GDM1 (cell line): Measurements from ENCODE around the gene TMC2.
"Not testable (repeated sequence)": the region's sequence is repeated elsewhere in the genome, so short reads cannot be mapped to it uniquely, and the experiment has no call there.

Source experiments
- DNase-seq: peaks from one replicate; lab custom pipeline; 2025; lab: John Stamatoyannopoulos, UW

TMC2 gene

GRCh38 chr20:2524709-2525506 lies 11.5 kb upstream of the TMC2 start:
- no peak for DNase-seq

DNA sequence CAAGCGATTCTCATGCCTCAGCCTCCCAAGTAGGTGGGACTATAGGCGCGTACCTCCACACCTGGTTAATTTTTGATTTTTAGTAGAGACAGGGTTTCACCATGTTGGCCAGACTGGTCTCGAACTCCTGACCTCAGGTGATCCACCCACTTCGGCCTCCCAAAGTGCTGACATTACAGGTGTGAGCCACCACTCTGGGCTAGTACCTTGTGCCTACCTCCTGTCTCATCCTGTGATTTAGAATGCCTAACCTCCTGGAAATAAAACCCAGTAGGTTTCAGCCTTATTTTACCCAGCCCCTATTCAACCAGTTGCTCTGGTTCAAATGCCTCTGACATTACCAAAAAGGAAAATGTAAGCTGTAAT lies 10.2 kb upstream of the TMC2 start:
- not testable (repeated sequence) for DNase-seq

GRCh38 chr20:2527762-2528161 lies 8.6 kb upstream of the TMC2 start:
- no peak for DNase-seq

DNA sequence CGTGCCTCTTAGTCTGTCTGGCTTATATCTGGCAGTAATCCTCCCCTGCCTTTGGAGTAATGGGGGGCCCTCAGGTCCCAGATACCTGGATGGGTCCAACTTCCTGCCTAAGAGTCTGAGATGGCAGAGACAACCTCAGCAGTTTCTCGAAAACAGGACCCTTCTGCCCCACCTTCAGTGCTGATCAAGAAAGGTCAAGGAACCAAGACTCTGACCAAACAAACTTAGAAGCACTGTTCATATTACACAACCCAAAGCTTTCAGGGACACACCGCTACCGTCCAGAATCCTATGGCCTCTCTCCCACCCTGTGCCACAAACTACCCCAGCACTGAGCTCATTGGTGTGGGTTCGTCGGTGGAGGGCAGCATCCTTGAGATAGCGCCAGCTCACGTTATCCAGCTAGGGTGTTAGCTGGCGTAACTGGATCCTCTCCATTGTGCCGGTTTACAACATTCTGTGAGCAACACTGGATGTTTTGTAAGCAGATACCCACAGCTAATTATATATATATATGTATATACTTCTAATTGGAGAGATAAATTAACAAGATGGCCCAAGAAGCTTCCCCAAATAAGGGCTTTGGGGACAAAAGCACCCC lies 7.6 kb upstream of the TMC2 start:
- no peak for DNase-seq

- no peak for DNase-seq
These were observed 3.3 kb upstream of the TMC2 start for GRCh38 chr20:2533118-2533517.

DNA sequence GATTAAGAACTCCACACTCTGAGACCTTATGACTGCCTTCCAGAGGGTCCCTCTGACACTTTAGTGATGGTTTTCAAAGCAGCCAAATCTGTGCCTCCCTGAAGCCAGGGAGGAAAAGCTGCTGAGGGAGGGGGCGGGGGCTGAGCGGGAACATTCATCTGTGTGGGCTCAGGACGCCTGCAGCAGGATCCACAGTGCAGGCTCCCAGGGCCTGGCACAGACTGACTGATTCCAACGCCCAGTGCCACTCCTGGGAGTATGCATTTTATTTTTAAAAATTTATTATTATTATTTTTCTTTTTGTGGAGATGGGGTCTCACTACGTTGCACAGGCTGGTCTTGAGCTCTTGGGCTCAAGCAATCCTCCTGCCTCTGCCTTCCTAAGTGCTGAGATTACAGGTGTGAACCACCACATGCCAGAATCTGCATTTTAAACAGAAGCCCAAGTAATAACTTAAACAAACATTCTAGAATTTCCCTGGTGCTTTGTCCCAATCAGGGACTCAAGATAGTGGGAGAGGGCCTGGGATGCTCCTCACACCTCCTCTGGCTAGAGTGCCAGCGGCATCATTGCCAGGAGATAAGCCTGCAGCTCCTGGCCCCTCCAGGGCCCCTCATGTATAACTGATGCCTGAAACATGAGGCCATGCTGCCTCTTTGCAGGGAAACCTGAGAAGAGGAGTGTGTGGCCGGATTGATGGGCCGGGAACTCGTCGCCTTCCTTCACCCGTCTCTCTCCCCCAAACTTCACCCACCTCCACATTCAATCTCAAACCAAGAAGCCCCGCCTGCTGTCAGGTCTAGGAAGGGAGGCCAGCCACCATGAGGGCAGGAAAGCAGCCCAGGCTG lies 438 bp upstream of the TMC2 start:
- DNase-seq: no peak

GRCh38 chr20:2537101-2537500 lies 728 bp downstream of the TMC2 start:
- no peak for DNase-seq

GRCh38 chr20:2538356-2538755 lies 2.0 kb downstream of the TMC2 start:
- DNase-seq: no peak

DNA sequence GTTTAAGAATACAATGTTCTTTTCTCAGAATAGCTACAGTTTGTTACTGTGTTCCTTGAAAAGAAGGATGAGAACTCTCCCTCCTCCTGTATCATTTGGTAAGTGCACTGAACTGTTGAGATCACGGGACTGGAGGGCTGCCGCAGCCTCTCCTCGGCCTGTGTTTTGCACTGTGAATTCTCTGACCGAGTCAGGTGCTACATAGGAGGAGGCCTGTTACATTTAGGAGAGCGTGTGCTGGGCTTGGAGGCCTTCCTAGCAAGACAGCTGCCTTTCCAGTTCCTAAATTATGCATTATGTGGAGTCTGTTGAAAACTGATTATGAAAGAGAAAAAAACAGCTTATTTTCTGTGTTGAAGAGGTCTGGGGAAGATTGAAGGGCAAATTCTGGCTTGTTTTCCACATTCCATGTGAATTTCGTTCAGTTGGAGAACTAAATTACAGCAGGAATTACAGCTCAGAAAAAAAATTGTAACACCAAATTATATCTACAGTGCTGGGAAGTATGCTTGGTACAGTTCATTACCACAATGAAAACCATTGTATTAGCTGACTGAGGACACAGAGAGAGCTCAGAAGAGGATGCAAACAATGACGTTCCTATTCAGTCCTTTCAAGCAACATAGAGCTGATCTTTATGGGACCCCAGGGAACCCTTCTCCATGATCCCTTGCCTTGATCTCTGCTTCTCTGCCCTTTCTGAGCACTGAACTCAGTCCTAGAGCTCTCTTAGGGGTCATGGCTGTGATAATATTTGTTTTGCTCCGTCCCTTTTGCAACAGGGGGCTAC lies 2.8 kb downstream of the TMC2 start:
- no peak for DNase-seq

DNA sequence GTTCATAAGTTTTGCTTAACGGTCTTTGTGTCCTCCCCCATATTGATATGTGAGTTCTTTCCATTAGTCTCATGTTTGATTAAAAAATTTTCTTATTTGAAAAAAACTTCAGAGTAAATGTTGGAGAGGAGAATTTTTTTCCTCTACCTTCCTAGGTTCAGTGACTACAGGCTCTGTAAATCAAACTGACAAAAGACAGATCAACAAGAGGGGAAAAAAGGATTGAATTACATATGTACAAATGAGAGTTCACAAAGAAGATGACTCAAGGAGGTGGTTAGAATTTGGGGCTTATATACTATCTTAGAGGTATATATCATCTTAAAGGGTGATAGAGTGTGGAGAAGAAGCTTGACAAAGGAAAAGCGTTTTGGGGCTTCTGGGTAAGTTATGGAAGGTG lies 5.6 kb downstream of the TMC2 start:
- no peak for DNase-seq

GRCh38 chr20:2542361-2542760 lies 6.0 kb downstream of the TMC2 start:
- no peak for DNase-seq

DNA sequence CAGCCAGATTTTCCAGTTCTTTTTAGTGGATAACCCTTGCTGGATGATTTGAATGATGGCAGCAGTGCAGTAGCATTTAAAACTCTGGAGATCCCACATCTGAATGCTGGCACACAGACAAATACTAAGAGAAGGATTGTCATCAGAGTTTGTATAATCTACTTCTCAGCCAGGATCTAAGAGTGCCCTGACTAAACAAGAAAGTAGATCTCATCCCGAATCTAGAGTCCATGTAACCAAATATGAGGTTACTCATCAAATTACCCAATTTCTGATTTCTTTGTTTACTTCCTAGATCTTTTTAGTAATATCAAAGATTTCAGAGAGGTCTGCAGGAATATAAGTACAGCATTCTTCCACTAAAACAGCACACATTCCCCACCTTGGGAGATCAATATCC lies 7.8 kb downstream of the TMC2 start:
- no peak for DNase-seq

GRCh38 chr20:2545594-2545993 lies 9.2 kb downstream of the TMC2 start:
- no peak for DNase-seq

- no peak for DNase-seq
These were observed 21.7 kb downstream of the TMC2 start for GRCh38 chr20:2557873-2558580.

GRCh38 chr20:2558581-2559278 lies 22.4 kb downstream of the TMC2 start:
- no peak for DNase-seq

GRCh38 chr20:2559279-2559626 lies 22.9 kb downstream of the TMC2 start:
- no peak for DNase-seq

GRCh38 chr20:2559651-2560050 lies 23.3 kb downstream of the TMC2 start:
- no peak for DNase-seq

DNA sequence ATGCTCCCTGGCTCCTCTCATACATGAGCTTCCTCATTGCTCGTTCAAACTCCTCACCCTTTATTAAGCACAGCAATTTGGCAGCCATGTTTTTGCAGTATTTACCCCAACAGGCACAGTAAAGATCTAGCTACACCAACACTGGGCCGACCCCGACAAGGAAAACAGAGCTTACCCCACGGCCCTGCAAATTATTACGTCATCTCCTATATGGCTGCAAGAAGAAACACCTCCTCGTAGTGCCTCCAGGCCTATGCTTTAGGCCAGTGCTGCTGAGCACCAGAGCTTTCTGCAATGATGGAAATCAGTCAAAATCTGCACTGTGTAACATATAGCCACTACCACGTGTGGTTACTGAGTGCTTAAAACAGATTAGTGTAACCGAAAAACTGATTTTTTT lies 26.7 kb downstream of the TMC2 start:
- no peak for DNase-seq

DNA sequence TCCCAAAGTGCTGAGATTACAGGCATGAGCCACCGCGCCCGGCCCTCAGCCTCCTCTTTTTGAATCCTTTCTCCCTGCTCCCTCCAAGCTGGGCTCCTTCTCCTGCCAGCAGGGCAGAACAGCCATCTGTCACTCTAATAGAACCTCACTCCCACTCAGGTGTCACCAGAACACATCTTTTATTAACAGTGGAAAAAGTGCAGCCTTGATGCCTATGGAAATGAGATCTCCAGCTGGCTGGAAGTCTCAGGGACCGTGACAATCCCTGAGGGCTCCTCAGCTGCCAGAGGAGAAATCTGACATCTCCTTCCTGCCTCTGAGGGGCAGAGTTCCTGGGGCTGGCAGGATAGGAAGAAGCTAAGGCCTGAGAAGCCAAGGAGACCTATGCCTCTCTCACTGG lies 28.0 kb downstream of the TMC2 start:
- DNase-seq: no peak

DNA sequence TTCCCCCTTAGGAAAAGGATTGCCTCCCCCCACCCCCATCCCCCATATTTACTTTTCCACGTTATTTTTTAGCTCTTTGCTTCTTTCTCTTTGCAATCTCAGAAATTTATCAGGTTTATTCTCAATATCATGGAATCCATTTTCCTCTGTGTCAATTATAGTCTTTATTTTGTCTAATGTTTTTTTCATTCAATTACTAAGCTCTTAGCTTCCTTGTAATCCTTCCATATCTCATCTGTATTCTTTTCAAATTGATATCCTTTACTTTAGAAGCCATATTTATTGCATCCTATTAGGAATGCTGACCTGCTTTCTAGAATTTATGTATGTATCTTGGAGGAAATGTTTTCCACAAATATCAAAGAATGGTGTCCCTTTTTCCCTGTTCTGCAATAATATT lies 39.3 kb downstream of the TMC2 start:
- DNase-seq: no peak

DNA sequence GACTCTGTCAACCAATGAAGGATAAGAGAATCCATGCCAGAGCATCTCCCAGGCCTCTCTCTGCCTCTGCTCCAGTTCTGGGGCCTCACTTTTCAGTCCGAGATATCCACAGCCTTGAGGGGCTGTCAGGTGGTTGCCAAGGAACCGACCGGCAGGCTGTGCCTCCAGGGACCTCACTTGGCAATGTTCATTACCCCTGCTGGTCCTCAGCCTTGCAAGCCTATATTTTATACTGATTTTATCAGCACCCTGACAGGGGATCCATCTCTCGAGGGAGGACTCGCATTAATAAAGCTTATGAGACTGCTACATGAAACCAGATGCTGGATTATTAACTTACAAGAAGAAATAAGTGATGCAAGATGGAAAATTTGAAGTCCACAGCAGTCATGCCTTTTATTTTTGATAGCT lies 39.9 kb downstream of the TMC2 start:
- no peak for DNase-seq
